GM12864 (cell line): ENCODE measurements around the gene NPRL2.

Experiments
- DNase-seq: peaks from one replicate; pipeline ENCODE4 v3.0.0-alpha.2; 2011; ENCODE audit warnings: low read depth
- H3K4me3 ChIP-seq: 2 replicates; pipeline ENCODE4 v1.5.1; 2011; ENCODE audit warnings: mild to moderate bottlenecking, low read depth, low read length, control low read depth
- CTCF ChIP-seq: IDR thresholded peaks from 2 replicates; pipeline ENCODE4 v1.5.1; 2011; ENCODE audit warnings: low read depth, mild to moderate bottlenecking, moderate library complexity, low read length, control low read depth, inconsistent platforms; ENCODE audit errors: missing control alignments

Gene NPRL2

GRCh38 chr3:50364573-50365079, 14.1 kb upstream of the NPRL2 start:
- TF ChIP-seq CTCF = no peak
- no peak for DNase-seq
- peak overlapping the region; percentile 49 for H3K4me3 ChIP-seq

- TF ChIP-seq CTCF = no peak
- H3K4me3 ChIP-seq = peak overlapping the region; percentile 70
- DNase-seq = no peak
Observed at GRCh38 chr3:50359760-50360110, 9.2 kb upstream of the NPRL2 start.

GRCh38 chr3:50358911-50359759, 8.6 kb upstream of the NPRL2 start, which contains the start of gene TMEM115:
TSS of gene TMEM115 (minus strand) at chr3:50359521. CDS start at chr3:50359063, 458 bp downstream.
- peak; percentile 97 for DNase-seq
- no peak for TF ChIP-seq CTCF
- peak within 1 kb of the TSS; percentile 70 for H3K4me3 ChIP-seq

- DNase-seq = no peak
- TF ChIP-seq CTCF = no peak
- H3K4me3 ChIP-seq = peak overlapping the region; percentile 70
Observed at GRCh38 chr3:50358355-50358910, 7.9 kb upstream of the NPRL2 start.

GRCh38 chr3:50357481-50357880, 6.9 kb upstream of the NPRL2 start:
- TF ChIP-seq CTCF = no peak
- H3K4me3 ChIP-seq = peak overlapping the region; percentile 70
- no peak for DNase-seq

GRCh38 chr3:50356553-50356952, 6.0 kb upstream of the NPRL2 start:
- DNase-seq = no peak
- no peak for TF ChIP-seq CTCF
- H3K4me3 ChIP-seq = no peak overlapping the region; the same call in 1 of the 2 replicates
